Activated naive CD8-positive, alpha-beta T cell treated with anti-CD3 and anti-CD28 coated beads for 36 hours (primary cell): ENCODE data around the gene C1orf141. TPM values are rescaled to one million over a fixed set of nuclear protein-coding genes. Genes with fewer than 3 reads are reported as not detected.

Experiments used
- DNase-seq: peaks from one replicate; pipeline ENCODE4 v3.0.0; 2021
- H3K27ac Mint-ChIP-seq: one replicate; pipeline ENCODE4 v1.8.0; 2022; ENCODE audit warnings: mild to moderate bottlenecking, moderate library complexity, mixed read lengths
- H3K27me3 Mint-ChIP-seq: one replicate; pipeline ENCODE4 v1.8.0; 2022; ENCODE audit warnings: mild to moderate bottlenecking, mixed read lengths
- H3K36me3 Mint-ChIP-seq: one replicate; pipeline ENCODE4 v1.8.0; 2021; ENCODE audit warnings: mild to moderate bottlenecking, mixed read lengths
- H3K4me1 Mint-ChIP-seq: one replicate; pipeline ENCODE4 v1.8.0; 2021; ENCODE audit warnings: mixed read lengths
- H3K4me3 Mint-ChIP-seq: one replicate; pipeline ENCODE4 v1.8.0; 2022; ENCODE audit warnings: mild to moderate bottlenecking, moderate library complexity, mixed read lengths
- H3K9me3 Mint-ChIP-seq: one replicate; pipeline ENCODE4 v1.8.0; 2022; ENCODE audit warnings: mixed read lengths
- total RNA-seq, 2 experiments: library from RNA; stranded (reverse); gene quantifications; one replicate each; pipeline ENCODE4 v1.2.3, GENCODE V29; 2021

C1orf141 gene
- total RNA-seq = not detected

- DNase-seq = no peak
- Mint-ChIP-seq H3K27me3 (no peaks in the 10 kb centered on the region), H3K9me3 (no peaks in the 10 kb centered on the region), H3K4me1 (peaks cover 9% of the 10 kb centered on the region), H3K4me3 (peak within 1 kb of the TSS; percentile 65), H3K36me3 (peaks cover 1% of the 10 kb centered on the region), H3K27ac (no peak within 1 kb of the TSS)
Measured at GRCh38 chr1:67134695-67135094, at the start of gene C1orf141. C1orf141 (minus strand) TSS chr1:67134970; CDS start chr1:67127240, 7,730 bp downstream.

- H3K27ac Mint-ChIP-seq = peak overlapping the region; percentile 82
- no peak for DNase-seq
- H3K4me3 Mint-ChIP-seq = no peak overlapping the region
- H3K36me3 Mint-ChIP-seq = peaks cover 14% of the 10 kb centered on the region
- no peaks in the 10 kb centered on the region for H3K27me3 Mint-ChIP-seq
- H3K9me3 Mint-ChIP-seq = peaks cover 9% of the 10 kb centered on the region
- peaks cover 49% of the 10 kb centered on the region for H3K4me1 Mint-ChIP-seq
Measured at GRCh38 chr1:67175530-67176087, 40.8 kb upstream of the C1orf141 start.

GRCh38 chr1:67174716-67175284 lies 40.0 kb upstream of the C1orf141 start:
- peak overlapping the region; percentile 82 for H3K27ac Mint-ChIP-seq
- peak; percentile 7 for DNase-seq
- H3K36me3 Mint-ChIP-seq = peaks cover 14% of the 10 kb centered on the region
- no peak overlapping the region for H3K4me3 Mint-ChIP-seq
- H3K4me1 Mint-ChIP-seq = peaks cover 51% of the 10 kb centered on the region
- peaks cover 8% of the 10 kb centered on the region for H3K9me3 Mint-ChIP-seq
- no peaks in the 10 kb centered on the region for H3K27me3 Mint-ChIP-seq

GRCh38 chr1:67173988-67174387 lies 39.2 kb upstream of the C1orf141 start:
- peaks cover 54% of the 10 kb centered on the region for H3K4me1 Mint-ChIP-seq

GRCh38 chr1:67171978-67172377 lies 37.2 kb upstream of the C1orf141 start:
- peak overlapping the region; percentile 96 for H3K27ac Mint-ChIP-seq
- H3K4me1 Mint-ChIP-seq = peaks cover 57% of the 10 kb centered on the region
- peaks cover 5% of the 10 kb centered on the region for H3K9me3 Mint-ChIP-seq
- no peak for DNase-seq
- H3K4me3 Mint-ChIP-seq = peak overlapping the region; percentile 48
- peaks cover 3% of the 10 kb centered on the region for H3K27me3 Mint-ChIP-seq
- peaks cover 14% of the 10 kb centered on the region for H3K36me3 Mint-ChIP-seq

More at GRCh38 chr1:67173988-67174387, 39.2 kb upstream of the C1orf141 start:
- Mint-ChIP-seq H3K27ac (no peak overlapping the region), H3K9me3 (peaks cover 7% of the 10 kb centered on the region), H3K36me3 (peaks cover 14% of the 10 kb centered on the region), H3K27me3 (no peaks in the 10 kb centered on the region), H3K4me3 (no peak overlapping the region)
- no peak for DNase-seq

GRCh38 chr1:67171574-67171955 lies 36.8 kb upstream of the C1orf141 start:
- Mint-ChIP-seq H3K27ac (peak overlapping the region; percentile 96), H3K9me3 (peaks cover 5% of the 10 kb centered on the region), H3K4me1 (peaks cover 57% of the 10 kb centered on the region), H3K27me3 (peaks cover 3% of the 10 kb centered on the region), H3K36me3 (peaks cover 14% of the 10 kb centered on the region), H3K4me3 (peak overlapping the region; percentile 48)
- DNase-seq = no peak

- Mint-ChIP-seq H3K27me3 (peaks cover 3% of the 10 kb centered on the region), H3K4me1 (peaks cover 60% of the 10 kb centered on the region), H3K36me3 (peaks cover 12% of the 10 kb centered on the region), H3K4me3 (peak overlapping the region; percentile 29), H3K27ac (peak overlapping the region; percentile 96), H3K9me3 (peaks cover 3% of the 10 kb centered on the region)
- peak; percentile 17 for DNase-seq
Measured at GRCh38 chr1:67170751-67171573, 36.2 kb upstream of the C1orf141 start.

GRCh38 chr1:67169932-67170331 lies 35.2 kb upstream of the C1orf141 start:
- no peak overlapping the region for H3K27ac Mint-ChIP-seq

GRCh38 chr1:67169496-67169895 lies 34.7 kb upstream of the C1orf141 start:
- no peak overlapping the region for H3K4me3 Mint-ChIP-seq
- peaks cover 52% of the 10 kb centered on the region for H3K4me1 Mint-ChIP-seq
- H3K36me3 Mint-ChIP-seq = peaks cover 3% of the 10 kb centered on the region
- no peaks in the 10 kb centered on the region for H3K9me3 Mint-ChIP-seq
- H3K27ac Mint-ChIP-seq = no peak overlapping the region
- no peak for DNase-seq
- H3K27me3 Mint-ChIP-seq = peaks cover 3% of the 10 kb centered on the region

More at GRCh38 chr1:67169932-67170331, 35.2 kb upstream of the C1orf141 start:
- no peak for DNase-seq
- Mint-ChIP-seq H3K4me3 (no peak overlapping the region), H3K27me3 (peaks cover 3% of the 10 kb centered on the region), H3K4me1 (peaks cover 56% of the 10 kb centered on the region), H3K36me3 (peaks cover 6% of the 10 kb centered on the region), H3K9me3 (peaks cover 1% of the 10 kb centered on the region)

GRCh38 chr1:67166196-67166595 lies 31.4 kb upstream of the C1orf141 start, which contains the start of gene IL23R:
IL23R (plus strand) TSS chr1:67166454; CDS start chr1:67168121, 1,667 bp downstream.
- peak within 1 kb of the TSS; percentile 4 for H3K27ac Mint-ChIP-seq
- peaks cover 3% of the 10 kb centered on the region for H3K27me3 Mint-ChIP-seq
- no peak within 1 kb of the TSS for H3K4me3 Mint-ChIP-seq
- H3K36me3 Mint-ChIP-seq = peaks cover 3% of the 10 kb centered on the region
- DNase-seq = peak; percentile 23
- H3K4me1 Mint-ChIP-seq = peaks cover 44% of the 10 kb centered on the region
- H3K9me3 Mint-ChIP-seq = no peaks in the 10 kb centered on the region

GRCh38 chr1:67165468-67166041 lies 30.8 kb upstream of the C1orf141 start:
- peaks cover 3% of the 10 kb centered on the region for H3K27me3 Mint-ChIP-seq
- H3K4me3 Mint-ChIP-seq = no peak overlapping the region
- peaks cover 38% of the 10 kb centered on the region for H3K4me1 Mint-ChIP-seq
- no peak overlapping the region for H3K27ac Mint-ChIP-seq
- H3K9me3 Mint-ChIP-seq = no peaks in the 10 kb centered on the region
- peaks cover 3% of the 10 kb centered on the region for H3K36me3 Mint-ChIP-seq
- DNase-seq = no peak

GRCh38 chr1:67162954-67163353 lies 28.2 kb upstream of the C1orf141 start:
- peak; percentile 53 for DNase-seq
- peaks cover 3% of the 10 kb centered on the region for H3K36me3 Mint-ChIP-seq
- H3K4me3 Mint-ChIP-seq = no peak overlapping the region
- peak overlapping the region; percentile 79 for H3K27ac Mint-ChIP-seq
- H3K27me3 Mint-ChIP-seq = peaks cover 3% of the 10 kb centered on the region
- H3K9me3 Mint-ChIP-seq = peaks cover 1% of the 10 kb centered on the region
- H3K4me1 Mint-ChIP-seq = peaks cover 40% of the 10 kb centered on the region

GRCh38 chr1:67159233-67159632 lies 24.5 kb upstream of the C1orf141 start:
- Mint-ChIP-seq H3K9me3 (peaks cover 4% of the 10 kb centered on the region), H3K27me3 (peaks cover 5% of the 10 kb centered on the region), H3K4me3 (no peak overlapping the region), H3K4me1 (peaks cover 27% of the 10 kb centered on the region), H3K27ac (peak overlapping the region; percentile 39), H3K36me3 (peaks cover 3% of the 10 kb centered on the region)
- DNase-seq = peak; percentile 21

- Mint-ChIP-seq H3K4me1 (peaks cover 21% of the 10 kb centered on the region), H3K36me3 (peaks cover 3% of the 10 kb centered on the region), H3K27me3 (peaks cover 10% of the 10 kb centered on the region), H3K9me3 (peaks cover 4% of the 10 kb centered on the region), H3K4me3 (no peak overlapping the region), H3K27ac (peak overlapping the region; percentile 44)
- no peak for DNase-seq
Measured at GRCh38 chr1:67158401-67158800, 23.6 kb upstream of the C1orf141 start.

GRCh38 chr1:67150931-67151330 lies 16.2 kb upstream of the C1orf141 start:
- Mint-ChIP-seq H3K36me3 (peaks cover 3% of the 10 kb centered on the region), H3K4me1 (peaks cover 19% of the 10 kb centered on the region), H3K27ac (no peak overlapping the region), H3K4me3 (no peak overlapping the region), H3K9me3 (peaks cover 3% of the 10 kb centered on the region), H3K27me3 (peaks cover 27% of the 10 kb centered on the region)
- DNase-seq = no peak
